Activated CD8-positive, alpha-beta memory T cell treated with anti-CD3 and anti-CD28 coated beads for 48 hours (primary cell): ENCODE data around the gene KCNB1.

Experiments used
- DNase-seq, 3 experiments: peaks; one replicate each; pipeline ENCODE4 v3.0.0-alpha.2; 2020; ENCODE audit warnings: low read depth in 2 of 3, low spot score in 2 of 3

KCNB1 gene

GRCh38 chr20:49360242-49360968, 122.1 kb downstream of the KCNB1 start:
- DNase-seq = no peak

GRCh38 chr20:49356676-49357075, 125.8 kb downstream of the KCNB1 start:
- DNase-seq = no peak

- DNase-seq = no peak
Measured at GRCh38 chr20:49354673-49355072, 127.8 kb downstream of the KCNB1 start.

- DNase-seq = no peak
Measured at GRCh38 chr20:49353348-49353747, 129.1 kb downstream of the KCNB1 start.

- DNase-seq = no peak
Measured at GRCh38 chr20:49352751-49353150, 129.7 kb downstream of the KCNB1 start.

- DNase-seq = no peak
Measured at GRCh38 chr20:49351775-49352174, 130.7 kb downstream of the KCNB1 start.

- no peak for DNase-seq
Measured at GRCh38 chr20:49349694-49350252, 132.7 kb downstream of the KCNB1 start.

GRCh38 chr20:49349078-49349477, 133.4 kb downstream of the KCNB1 start:
- no peak for DNase-seq

GRCh38 chr20:49348563-49348962, 133.9 kb downstream of the KCNB1 start:
- DNase-seq = no peak

- no peak for DNase-seq
Measured at GRCh38 chr20:49347156-49347555, 135.3 kb downstream of the KCNB1 start.

GRCh38 chr20:49346682-49347081, 135.8 kb downstream of the KCNB1 start:
- no peak for DNase-seq

- DNase-seq = no peak
Measured at GRCh38 chr20:49345524-49345923, 136.9 kb downstream of the KCNB1 start.

- no peak for DNase-seq
Measured at GRCh38 chr20:49344975-49345374, 137.5 kb downstream of the KCNB1 start.

- DNase-seq = no peak
Measured at GRCh38 chr20:49344140-49344539, 138.3 kb downstream of the KCNB1 start.

GRCh38 chr20:49343246-49343645, 139.2 kb downstream of the KCNB1 start:
- DNase-seq = no peak

- DNase-seq = no peak
Measured at GRCh38 chr20:49340161-49340966, 142.1 kb downstream of the KCNB1 start.

- DNase-seq = no peak
Measured at GRCh38 chr20:49339123-49339522, 143.3 kb downstream of the KCNB1 start.

GRCh38 chr20:49338061-49338460, 144.4 kb downstream of the KCNB1 start:
- no peak for DNase-seq

GRCh38 chr20:49337357-49337756, 145.1 kb downstream of the KCNB1 start:
- DNase-seq = no peak

- no peak for DNase-seq
Measured at GRCh38 chr20:49336786-49337185, 145.7 kb downstream of the KCNB1 start.

GRCh38 chr20:49335476-49335875, 147.0 kb downstream of the KCNB1 start:
- no peak for DNase-seq
